CD4-positive, alpha-beta T cell treated with Interleukin-10 for 1 hour (primary cell): ENCODE results near the gene C6orf62.
"Not testable (repeated sequence)": the region's sequence is repeated elsewhere in the genome, so short reads cannot be mapped to it uniquely, and the experiment has no call there.

Source experiments
- DNase-seq: peaks from one replicate; pipeline ENCODE4 v3.0.0-alpha.2; 2020

The C6orf62 gene

GRCh38 chr6:24696097-24696496 is 22.9 kb downstream of the C6orf62 start:
- DNase-seq = no peak

GRCh38 chr6:24695635-24696034 is 23.3 kb downstream of the C6orf62 start:
- DNase-seq = peak; percentile 71

GRCh38 chr6:24694198-24694597 is 24.8 kb downstream of the C6orf62 start:
- DNase-seq = no peak

- DNase-seq = no peak
Measured at GRCh38 chr6:24692848-24693592, 25.9 kb downstream of the C6orf62 start.

GRCh38 chr6:24692415-24692814 is 26.5 kb downstream of the C6orf62 start:
- no peak for DNase-seq

- DNase-seq = no peak
Measured at GRCh38 chr6:24692003-24692402, 27.0 kb downstream of the C6orf62 start.

- DNase-seq = no peak
Measured at GRCh38 chr6:24691550-24691949, 27.4 kb downstream of the C6orf62 start.

- no peak for DNase-seq
Measured at GRCh38 chr6:24690593-24690992, 28.4 kb downstream of the C6orf62 start.

GRCh38 chr6:24689964-24690363 is 29.0 kb downstream of the C6orf62 start:
- DNase-seq = no peak

GRCh38 chr6:24686946-24687345 is 32.0 kb downstream of the C6orf62 start:
- DNase-seq = no peak

GRCh38 chr6:24686408-24686807 is 32.5 kb downstream of the C6orf62 start:
- no peak for DNase-seq

GRCh38 chr6:24683297-24684296 is 35.4 kb downstream of the C6orf62 start:
- no peak for DNase-seq

- DNase-seq = no peak
Measured at GRCh38 chr6:24680582-24680981, 38.4 kb downstream of the C6orf62 start.

GRCh38 chr6:24678792-24679352 is 40.1 kb downstream of the C6orf62 start:
- not testable (repeated sequence) for DNase-seq

GRCh38 chr6:24673625-24674024 is 45.3 kb downstream of the C6orf62 start:
- no peak for DNase-seq

- DNase-seq = no peak
Measured at GRCh38 chr6:24672620-24673182, 46.3 kb downstream of the C6orf62 start.

GRCh38 chr6:24671077-24671476 is 47.9 kb downstream of the C6orf62 start:
- DNase-seq = not testable (repeated sequence)

- not testable (repeated sequence) for DNase-seq
Measured at GRCh38 chr6:24670492-24670891, 48.5 kb downstream of the C6orf62 start.

- DNase-seq = no peak
Measured at GRCh38 chr6:24668997-24669361, 50.0 kb downstream of the C6orf62 start.

- DNase-seq = peak; percentile 4
Measured at GRCh38 chr6:24668066-24668996, 50.6 kb downstream of the C6orf62 start.

- DNase-seq = peak; percentile 11
Measured at GRCh38 chr6:24667378-24667803, 51.6 kb downstream of the C6orf62 start.
